GM19455 (cell line): ENCODE results near the gene BAIAP2L2.

ENCODE experiments used
- ATAC-seq: cut with Tn5 transposase; IDR thresholded peaks from one replicate; pipeline ENCODE4 v1.9.1; 2021; ENCODE audit not compliant: unreplicated experiment

The BAIAP2L2 gene

DNA sequence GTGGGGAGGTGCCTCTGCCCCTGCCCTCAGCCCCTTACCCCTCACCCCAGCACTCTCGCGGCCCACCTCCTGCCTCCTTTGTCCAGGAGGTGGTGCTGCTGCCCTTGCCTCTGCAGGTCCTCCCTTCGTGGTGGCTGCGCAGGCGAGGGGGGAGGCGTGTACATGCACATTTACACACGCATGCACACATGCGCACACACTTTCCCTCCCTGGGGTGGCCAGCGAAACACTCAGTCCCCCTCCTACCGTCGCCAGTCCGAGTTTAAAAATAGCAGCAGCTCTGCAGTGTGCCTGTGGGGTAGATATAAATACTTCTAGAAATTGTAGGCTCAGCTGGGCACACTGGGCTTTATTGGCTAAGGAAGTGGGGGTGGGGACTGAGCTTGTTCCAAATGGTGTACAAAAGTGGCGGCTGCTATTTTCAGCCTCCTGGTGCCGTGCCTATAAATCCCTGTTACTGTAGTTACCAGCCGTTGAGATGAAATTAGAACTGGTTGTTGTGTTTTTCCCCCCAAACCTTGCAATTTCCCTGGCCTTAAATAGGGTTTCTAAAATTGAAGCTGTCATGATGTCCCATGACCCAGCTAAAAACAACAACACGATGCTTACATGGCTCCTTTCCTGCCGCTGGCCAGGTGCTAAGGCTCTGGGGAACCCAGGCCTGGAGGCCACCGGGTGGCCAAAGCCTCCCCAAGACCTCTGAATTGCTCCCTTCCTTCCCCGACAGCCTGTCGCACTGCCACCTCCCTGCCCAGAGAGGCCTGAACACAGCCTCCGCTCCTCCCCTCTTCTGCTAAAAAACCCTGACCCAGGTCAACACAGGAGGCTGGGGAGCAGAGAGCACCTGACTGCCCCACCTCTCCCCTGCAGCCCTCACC lies 40.9 kb downstream of the BAIAP2L2 start:
- no peak for ATAC-seq

DNA sequence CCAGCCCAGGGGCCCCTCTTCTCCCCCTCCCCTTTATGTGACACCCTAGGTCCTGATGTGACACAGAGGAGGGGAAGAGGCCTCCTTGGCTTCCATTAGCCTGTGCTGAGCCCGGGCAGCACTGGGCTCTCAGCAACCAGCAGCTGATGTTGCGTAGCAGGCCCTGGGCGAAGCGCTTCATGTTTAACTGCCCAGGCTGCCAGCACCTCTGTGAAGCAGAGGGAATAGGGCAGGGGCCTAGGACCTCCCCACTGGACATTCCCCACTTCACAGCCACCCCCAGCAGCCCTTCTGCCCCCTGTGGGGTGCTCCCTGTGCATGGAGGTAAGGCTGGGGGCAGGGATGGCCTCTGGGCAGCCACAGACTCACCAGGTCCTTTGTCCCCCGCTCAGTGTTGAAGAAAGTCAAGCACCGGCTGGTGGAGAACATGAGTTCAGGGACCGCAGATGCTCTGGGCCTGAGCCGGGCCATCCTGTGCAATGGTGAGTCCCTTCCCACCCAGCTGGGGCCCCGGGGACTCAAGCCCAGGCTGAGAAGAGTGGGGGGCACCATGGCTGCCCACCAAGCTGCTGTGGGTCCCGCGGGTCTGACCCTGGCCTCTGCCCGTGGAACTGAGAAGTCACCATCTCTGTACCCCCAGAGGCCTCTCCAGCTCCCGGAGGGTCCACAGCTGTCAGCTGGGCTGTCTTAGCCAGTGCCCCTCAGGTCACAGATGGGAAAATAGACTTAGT lies 41.7 kb downstream of the BAIAP2L2 start:
- ATAC-seq = no peak

DNA sequence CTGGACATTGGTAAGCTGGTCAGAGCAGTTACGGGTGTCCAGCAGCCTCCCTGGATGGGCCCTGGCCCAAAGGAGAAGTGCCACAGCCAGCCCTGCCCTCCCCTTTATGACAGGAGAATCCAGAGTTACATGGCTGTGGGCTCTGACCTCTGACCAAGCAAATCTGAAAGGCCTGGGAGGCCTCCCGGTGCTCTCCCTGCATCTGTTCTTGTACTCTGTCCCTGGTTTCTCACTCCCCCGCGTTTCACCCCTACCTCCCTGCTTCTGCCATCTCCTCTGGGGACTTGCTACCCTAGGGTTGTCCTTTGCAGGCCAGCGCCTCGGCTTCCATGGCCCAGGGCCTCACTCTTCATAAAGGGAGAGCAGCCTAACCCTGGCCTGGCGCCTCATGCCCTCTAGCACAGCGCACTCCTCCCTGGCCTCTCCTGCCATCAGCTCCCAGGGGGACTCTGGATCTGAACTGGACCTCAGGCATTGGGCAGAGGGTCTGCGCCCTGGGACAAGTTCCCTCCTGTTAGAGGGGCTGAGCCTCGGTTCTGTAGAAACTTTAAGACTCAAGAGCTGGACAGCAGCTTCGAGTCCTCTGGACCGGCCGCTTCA lies 42.6 kb downstream of the BAIAP2L2 start:
- no peak for ATAC-seq

DNA sequence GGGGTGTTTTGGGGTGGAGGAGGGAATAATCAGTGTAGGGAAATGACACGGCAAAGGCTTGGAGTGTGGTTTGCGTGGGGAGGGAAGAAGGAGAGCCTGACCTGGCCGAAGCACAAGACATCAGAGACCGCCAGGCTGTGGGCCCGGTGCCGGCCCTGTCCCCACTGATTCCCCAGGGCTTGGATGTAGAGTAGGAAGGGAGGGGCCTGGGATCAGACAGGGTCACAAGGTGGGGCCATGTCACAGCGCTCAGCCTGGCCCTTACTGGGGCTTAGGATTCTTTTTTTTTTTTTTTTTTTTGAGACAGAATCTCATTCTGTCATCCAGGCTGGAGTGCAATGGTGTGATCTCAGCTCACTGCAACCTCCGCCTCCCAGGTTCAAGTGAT lies 43.5 kb downstream of the BAIAP2L2 start:
- ATAC-seq = no peak

DNA sequence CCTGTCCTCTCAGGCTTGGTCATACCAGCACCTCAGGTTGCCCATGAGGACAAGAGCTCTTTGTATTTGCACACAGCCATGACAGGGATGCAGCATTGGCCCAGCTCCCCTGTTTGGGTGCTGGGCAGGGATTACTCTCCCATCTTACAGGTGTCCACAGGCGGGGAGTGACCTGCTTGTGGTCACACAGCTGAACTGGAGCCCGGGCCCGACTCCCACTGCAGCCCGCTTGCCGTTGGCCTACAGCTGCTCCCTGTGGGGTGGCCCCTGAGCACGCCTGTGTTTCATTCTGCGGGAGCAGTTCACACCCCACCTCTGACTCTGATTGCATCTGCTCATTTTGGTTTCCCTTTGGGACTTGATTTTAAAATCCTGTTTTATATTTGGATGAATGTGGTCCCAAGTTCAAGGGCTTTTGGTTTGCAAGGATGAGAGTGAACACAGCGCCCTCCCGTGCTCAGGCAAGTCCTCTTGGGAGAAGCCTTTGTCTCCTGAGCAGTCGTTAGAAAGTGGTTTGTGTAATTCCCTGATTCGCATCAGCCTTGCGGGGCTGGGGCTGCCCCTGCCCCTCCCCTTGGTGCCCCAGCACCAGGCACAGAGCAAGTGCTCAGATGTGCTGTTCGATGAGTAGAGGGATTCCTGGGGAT lies 44.0 kb downstream of the BAIAP2L2 start:
- ATAC-seq = no peak

DNA sequence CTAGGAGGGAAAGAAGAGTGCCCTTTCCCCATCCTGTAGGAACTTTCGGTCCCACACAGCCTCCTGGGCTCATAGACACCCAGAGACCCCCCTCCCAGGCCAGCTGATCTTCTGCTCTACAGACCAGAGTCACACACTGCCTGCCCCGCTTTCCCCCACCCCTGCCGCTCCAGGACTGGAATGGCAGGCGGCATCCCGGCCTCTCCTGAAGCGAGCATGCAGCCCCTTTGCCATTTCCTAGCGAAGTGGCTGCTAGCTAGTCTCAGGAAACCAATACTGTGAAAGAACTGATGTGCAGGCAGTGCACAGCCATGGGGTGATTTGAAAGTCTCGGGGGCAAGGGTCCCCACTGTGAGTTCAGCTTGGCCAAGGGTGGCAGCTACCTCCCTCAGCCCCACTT lies 44.9 kb downstream of the BAIAP2L2 start:
- no peak for ATAC-seq

DNA sequence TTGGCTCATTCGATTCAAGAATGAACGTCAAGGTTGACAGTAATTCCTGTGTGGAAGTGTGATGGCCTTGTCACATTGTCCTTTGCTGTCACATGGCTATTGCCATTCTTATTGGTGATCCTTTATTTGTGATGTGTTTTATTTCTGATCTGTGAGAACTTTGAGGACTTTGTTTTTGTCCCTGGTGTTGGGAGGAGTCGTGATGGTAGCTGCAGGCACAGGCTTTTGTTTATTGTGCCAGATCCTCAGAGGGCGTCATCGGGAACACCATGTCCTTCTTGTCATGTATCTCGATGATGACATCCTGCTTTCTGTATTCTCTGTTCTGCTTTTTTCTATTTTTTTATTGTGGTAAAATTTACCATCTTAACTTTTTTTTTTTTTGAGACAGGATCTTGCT lies 47.7 kb downstream of the BAIAP2L2 start:
- no peak for ATAC-seq

DNA sequence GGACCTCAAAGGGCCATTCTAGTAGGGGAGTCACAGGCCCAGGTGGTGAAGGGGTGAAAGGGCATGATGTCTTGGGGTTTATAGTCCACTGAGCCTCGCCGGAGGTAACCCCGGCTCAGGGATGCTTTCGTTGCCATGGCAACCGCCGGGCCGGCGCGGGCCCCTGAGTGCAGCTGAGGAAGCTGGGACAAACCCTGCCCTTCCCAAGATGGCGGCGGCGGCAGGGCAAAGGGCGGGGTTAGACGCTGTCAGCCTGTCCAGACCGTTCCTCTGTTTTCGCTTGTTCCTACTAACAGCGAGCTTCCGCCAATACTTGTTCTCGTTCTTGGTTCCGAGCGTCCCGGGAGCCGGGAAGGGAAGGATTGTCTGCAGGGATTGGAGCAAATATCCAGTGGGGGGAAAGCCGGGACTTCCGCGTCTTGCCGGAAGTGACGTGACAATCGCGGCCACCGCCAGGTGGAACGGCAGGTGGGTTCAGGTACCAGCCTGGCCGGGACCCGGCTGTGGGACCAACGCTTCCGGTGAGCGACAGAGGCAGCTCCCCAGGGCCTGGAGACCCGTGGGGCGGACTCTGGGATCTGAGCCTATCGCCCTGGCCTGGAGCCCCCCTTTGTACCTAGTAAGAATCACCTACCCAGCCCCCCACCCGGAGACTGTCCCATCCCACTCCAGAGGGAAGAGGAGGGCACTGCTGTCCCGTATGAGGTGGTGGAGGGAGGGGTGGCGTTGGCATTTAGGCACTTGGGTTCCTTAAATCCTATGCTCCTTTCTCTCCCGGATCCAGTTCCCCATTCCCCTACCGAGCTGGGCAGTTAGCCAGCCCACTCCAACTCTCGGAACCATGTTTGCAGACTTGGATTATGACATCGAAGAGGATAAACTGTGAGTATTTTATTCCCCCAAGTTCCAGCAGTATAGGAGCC lies 53.3 kb downstream of the BAIAP2L2 start, which contains the start of gene PICK1:
PICK1 (plus strand) TSS at position 436 of the 923 bp plus-strand sequence; CDS start at position 842, 406 bp downstream.
- ATAC-seq = peak; percentile 80

DNA sequence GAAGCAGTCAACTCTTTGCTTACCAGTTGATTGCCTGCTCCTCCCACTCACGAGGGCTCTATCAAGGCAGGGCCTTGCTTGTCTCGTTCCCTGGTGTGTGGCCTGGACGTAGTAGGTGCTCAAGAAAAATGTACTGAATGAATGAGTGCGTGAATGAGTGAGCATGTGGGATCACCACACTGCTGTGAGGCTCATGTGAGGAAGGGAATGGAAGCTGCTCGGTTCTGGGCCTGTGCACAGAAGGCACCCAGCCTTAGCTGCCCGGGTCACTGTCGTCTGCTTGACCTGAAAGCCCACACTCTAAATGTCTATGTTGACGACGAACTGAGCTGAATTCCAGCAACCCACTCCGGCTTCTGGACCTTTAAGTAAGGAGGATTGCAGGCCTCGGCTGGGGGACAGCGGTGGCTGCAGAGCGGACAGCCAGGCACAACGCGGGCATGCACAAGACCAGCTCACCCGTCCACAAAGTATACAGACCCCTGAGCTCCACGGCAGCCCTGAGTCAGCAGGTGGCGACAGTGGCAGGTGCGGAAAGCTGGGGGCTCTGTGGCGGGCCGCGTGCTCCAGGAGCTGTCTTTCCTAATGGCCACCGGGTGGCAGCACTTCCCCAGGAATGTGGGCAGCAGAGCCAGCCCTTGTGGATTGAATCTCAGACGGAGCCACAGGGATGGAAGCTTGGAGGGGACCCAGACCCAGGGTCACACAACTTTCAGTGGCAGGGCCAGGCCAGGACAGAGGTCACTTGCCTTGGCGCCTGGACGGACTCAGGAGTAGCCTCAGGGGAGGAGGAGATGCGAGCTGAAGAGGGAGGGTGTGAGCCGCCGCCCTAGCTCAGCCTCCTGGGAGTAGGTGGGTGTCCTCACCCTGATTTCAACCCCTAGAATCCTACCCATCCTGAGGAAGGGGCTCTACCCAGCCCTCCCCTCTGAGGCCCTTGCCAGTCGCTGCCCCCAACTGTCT lies 58.3 kb downstream of the BAIAP2L2 start:
- ATAC-seq = no peak

DNA sequence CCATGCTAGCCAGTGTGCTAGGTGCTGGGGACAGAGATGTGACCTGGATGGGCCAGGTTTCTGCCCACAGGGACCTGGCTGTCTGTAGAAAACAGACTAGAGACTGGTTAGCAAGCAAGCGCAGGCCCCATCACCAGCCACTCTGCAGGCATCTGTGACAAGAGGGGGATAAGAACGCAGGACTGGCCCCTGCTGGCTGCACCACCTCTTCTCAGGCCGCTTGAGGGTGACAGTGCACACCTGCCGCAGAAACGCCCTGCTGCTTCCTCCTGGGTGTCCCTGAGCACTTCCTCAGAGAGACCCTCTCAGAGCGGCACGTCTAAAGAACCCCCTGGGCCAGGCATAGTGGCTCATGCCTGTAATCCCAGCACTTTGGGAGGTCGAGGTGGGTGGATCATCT lies 59.2 kb downstream of the BAIAP2L2 start:
- ATAC-seq = no peak

DNA sequence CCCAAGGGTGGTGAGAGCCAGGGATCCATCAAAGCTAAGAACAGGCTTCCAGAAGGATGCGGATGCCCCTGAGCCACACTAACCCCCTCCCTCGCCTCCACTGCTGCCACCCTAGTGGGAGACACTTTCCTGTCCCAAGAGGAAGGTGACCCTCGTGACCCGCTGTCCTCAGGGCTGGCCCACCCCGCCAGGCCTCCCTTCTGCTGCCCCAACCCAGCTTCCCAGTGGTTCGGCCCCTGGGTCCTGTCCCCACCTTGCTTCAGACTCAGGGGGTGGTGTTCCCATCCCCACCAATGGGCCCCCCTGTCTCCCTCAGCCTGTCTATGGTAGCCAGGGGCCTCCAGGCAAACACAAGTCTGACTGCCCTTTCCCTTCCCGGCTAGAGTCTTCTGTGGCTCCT lies 59.8 kb downstream of the BAIAP2L2 start:
- ATAC-seq = no peak

DNA sequence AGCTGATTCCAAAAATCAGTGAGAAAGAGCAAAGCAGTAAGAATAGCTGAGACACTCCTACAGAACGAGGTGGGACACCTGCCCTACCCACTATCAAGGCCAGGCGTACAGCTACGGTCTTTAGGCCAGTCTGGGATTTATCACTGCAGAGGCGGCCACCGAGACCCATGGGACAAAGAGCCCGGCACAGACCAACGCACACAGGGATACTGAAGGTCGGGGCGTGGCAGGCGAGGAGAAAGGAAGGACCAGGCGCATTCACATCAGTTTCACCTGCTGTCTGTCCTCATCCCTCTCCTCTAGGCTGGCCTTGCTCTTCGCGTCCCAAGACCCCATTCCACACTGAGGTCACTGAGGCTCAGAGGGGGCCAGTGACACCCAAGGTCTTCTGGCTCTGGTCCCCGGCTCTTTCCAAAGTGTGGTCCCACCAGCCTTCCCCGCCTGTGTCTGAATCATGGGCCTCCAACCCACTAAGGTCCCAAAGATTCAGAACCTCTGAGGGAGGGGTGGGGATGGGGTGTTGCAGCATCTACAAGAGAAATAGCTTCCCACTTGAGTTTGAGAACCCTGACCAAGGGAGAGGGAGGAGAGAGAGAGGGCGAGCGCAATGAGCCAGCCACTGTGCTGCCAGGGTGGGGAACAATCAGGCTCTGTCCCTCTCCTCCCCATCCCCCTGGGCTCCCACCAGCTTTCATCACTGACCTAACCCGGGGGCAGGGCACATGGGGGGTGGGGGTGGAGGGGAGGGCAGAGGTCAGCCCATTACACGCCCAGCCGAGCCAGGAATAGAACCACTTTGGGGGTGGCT lies 60.5 kb downstream of the BAIAP2L2 start:
- no peak for ATAC-seq

DNA sequence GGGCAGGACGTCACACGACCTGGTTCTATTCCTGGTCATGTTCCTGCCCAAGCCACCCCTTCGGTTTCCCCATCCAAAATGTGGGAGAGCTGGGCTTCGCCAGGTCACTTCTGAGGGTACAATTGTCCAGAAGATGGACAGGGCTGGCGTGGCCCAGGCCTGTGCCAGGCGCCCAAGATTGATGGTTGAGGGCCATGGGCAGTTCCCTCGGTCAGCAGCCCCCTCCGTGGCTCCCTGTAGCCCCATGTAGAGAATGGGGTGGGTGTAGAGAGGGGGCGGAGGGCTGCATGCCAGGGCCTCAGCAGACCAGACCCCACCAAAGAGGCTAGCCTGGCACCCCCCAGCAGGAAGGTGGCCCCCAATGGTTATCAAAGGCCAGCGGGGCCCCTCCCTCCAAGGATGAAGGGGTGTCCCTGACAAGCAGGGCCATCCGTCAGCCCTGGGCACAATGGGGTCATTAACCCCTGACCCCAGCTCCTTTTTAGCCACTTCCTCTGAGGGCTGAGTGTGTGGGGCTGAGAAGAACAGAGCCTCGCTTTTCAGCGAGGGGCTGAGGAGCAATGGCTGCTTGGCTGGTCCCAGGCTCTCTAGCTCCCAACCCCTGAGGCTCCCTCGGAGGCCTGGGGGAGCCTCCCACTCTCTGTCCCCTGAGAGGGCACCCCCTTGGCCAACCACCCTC lies 64.3 kb downstream of the BAIAP2L2 start:
- no peak for ATAC-seq

DNA sequence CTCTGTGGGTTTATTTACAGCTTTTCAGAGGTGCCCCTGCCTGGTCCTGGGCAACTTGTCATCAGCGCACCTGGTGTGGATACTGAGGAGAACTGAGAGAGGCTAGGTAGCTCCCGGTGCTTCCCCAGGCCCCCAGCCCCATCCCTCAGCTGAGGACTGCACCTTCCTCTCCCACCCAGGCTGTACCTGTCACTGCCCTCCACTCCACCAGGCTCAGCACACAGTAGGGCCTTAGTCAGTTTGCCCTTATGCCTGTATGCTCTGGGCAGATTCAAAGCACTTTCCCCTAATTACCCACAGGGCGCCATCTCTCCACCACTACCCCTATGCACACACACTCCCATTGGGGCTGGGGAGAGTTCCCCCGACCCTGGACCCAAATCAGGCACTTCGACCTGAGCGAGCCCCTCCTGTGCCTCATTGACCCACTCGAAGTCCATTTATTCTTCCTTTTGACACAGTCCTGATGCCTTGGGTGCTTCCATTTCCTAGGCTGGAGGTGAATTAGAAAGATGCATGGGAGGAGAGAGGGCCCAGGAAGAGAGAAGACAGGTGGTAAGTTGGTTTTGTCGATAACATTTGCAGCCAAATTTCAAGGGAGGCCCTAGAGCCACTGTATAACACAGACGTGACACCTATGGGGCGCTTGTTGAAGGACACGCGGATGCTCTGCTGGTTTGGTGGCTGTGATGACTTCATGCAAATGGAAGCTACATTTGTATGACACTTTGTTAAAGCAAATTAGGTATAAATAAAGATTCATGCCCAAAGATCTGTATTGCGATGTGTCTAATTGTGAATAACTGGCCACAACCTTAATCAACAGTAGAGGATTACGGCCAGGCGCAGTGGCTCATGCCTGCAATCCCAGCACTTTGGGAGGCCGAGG lies 67.1 kb downstream of the BAIAP2L2 start:
- no peak for ATAC-seq

DNA sequence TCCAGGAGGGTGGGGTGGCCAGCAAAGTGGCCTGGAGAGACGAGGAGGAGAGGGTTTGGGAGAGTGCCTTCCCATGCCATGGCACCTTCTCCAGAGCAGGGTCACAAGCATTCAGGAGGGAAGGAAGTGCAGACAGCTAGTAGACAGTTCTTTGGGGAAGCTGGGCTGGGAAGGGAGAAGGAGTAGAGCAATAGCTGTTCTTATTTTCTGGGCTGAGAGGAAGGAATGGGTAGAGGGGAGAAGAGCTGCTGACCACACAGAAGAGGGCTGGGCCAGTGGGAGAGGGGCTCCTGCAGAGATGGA lies 68.0 kb downstream of the BAIAP2L2 start:
- ATAC-seq = no peak

DNA sequence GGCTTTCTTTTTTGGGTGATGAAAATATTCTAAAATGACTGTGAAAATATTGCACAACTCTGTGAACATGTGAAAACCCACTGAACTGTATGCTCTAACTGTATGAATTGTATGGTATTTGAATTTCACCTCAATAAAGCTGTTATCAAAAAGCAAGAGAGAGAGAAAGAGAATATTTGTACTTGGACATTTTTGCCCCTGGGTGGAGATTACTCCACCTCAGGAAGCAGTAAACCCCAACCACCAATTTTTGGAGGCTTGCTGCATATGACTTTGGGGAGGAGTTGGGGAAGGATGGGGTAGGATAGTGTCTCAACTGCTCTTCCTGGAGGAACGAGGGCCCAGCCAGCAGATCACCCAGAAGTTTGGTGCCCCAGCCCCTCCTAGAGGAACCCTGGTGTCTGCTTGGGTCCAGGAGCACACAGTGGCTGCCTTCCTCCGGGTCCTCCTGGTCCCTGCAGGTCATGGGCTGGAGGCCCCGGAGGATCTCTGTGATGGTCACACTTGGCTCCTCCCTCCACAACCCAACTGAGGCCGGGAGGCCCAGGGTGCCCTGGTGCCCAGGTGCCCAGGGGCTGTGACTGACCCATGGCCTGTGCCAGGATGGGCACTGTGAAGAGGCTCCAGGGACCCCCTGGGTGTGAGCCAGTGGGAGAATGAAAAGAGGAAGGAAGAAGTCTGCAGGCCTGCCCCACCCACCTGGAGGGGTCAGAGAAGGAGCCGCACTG lies 68.6 kb downstream of the BAIAP2L2 start:
- no peak for ATAC-seq
